Stimulated activated CD4-positive, alpha-beta T cell treated with anti-CD3 and anti-CD28 coated beads, Interleukin-1b, Interleukin-23, amount 100 ng/mL, for 1 hour (primary cell): ENCODE data around the gene CIC.

ENCODE experiments used
- DNase-seq, 2 donors: peaks; one replicate each; pipeline ENCODE4 v3.0.0-alpha.2; 2020; ENCODE audit warnings: low read depth in 2 of 2

The CIC gene

DNA sequence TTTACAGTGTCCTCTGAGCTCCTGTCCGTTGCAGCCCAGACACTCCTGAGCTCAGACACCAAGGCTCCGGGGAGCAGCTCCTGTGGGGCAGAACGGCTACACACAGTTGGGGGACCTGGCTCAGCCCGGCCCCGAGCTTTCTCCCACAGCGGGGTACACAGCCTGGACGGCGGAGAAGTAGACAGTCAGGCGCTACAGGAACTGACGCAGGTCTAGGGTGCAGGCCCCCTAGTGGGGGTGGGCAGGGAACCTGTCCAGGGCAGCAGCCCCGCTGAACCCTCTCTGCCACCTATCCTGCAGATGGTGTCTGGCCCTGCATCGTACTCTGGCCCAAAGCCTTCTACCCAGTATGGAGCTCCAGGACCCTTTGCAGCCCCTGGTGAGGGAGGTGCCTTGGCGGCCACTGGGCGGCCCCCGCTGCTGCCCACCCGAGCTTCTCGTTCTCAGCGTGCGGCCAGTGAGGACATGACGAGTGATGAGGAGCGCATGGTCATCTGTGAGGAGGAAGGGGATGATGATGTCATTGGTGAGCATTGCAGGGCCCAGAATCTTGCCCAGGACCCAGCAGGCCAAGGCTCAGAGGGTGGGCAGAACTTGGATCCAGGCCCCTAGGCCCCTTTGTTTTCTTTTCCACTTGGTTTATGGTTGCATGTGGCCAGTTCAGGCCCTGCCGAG, 20.0 kb downstream of the CIC start:
- DNase-seq, result no peak

DNA sequence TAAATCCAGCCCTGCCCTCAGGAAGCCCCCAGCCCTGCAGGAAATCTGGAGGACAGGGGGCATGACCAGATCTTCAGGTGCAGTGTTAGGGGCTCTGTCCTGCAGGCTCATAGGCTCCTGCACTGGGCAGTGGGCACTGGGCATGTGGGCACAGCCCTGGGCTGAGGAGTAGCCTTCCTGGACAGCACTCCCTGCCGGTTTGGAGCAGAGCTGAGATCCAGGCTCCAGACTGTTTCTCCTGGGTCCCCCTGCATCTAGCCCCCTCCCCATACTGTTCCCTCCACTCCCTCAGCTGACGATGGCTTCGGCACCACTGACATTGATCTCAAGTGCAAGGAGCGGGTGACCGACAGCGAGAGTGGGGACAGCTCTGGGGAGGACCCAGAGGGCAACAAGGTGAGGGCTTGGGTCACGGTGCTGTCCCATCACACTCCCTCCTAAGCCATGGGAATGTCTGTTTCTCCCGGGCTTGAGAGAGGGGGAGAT, 20.5 kb downstream of the CIC start:
- no peak for DNase-seq

DNA sequence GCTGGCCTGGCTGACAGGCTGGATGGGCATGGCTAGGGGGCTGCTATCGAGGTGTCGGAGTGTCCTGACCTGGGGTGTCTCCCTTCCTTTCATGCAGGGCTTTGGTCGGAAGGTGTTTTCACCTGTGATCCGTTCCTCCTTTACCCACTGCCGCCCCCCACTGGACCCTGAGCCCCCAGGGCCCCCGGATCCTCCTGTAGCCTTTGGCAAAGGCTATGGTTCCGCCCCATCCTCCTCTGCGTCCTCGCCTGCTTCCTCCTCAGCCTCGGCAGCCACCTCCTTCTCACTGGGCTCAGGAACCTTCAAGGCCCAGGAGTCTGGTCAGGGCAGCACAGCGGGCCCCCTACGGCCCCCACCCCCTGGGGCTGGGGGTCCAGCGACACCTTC, 21.1 kb downstream of the CIC start:
- no peak for DNase-seq

DNA sequence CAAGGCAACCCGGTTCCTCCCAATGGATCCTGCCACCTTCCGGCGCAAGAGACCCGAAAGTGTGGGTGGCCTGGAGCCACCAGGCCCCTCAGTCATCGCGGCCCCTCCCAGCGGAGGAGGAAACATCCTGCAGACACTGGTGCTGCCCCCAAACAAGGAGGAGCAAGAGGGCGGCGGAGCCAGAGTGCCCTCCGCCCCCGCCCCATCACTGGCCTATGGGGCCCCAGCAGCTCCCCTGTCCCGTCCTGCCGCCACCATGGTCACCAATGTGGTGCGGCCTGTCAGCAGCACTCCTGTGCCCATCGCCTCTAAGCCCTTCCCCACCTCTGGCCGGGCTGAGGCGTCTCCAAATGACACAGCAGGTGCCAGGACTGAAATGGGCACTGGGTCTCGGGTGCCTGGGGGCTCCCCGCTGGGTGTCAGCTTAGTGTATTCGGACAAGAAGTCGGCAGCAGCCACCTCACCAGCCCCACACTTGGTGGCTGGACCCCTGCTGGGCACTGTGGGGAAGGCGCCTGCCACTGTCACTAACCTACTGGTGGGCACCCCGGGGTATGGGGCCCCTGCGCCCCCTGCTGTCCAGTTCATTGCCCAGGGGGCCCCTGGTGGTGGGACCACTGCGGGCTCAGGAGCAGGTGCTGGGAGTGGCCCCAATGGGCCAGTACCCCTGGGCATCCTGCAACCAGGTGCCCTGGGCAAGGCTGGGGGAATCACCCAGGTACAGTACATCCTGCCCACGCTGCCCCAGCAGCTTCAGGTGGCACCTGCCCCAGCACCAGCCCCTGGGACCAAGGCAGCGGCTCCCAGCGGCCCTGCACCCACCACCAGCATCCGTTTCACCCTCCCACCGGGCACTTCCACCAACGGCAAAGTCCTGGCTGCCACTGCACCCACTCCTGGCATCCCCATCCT, 21.7 kb downstream of the CIC start:
- peak in 1 of 2 donors; percentile 36 for DNase-seq

GRCh38 chr19:42291435-42291810, 22.4 kb downstream of the CIC start:
- no peak for DNase-seq

DNA sequence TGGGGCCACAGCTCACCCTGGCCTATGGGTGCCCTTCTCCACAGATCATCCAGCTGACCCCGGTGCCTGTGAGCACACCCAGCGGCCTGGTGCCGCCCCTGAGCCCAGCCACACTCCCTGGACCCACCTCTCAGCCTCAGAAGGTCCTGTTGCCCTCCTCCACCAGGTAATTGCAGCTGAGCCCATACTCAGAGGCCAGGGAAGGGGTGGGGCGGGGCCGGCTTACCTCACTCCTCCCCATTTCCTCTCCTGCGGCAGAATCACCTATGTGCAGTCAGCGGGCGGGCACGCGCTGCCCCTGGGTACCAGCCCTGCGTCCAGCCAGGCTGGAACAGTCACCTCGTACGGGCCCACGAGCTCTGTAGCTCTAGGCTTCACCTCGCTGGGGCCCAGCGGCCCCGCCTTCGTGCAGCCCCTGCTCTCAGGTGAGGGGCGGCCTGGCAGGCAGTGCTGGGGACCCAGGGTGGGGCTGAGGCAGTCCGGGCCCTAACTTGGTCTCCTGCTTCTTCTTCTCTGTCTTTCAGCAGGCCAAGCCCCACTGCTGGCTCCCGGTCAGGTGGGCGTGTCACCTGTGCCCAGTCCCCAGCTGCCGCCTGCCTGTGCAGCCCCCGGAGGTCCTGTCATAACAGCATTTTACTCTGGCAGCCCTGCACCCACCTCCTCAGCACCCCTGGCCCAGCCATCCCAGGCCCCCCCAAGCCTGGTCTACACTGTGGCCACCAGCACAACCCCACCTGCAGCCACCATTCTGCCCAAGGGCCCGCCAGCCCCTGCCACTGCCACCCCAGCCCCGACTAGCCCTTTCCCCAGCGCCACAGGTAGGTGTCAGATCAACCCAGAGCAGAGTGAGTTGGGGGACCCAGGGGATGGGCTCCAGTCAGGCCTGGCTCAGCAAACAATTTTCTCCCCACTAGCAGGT, 23.2 kb downstream of the CIC start:
- no peak for DNase-seq

GRCh38 chr19:42292963-42293362, 23.9 kb downstream of the CIC start:
- no peak for DNase-seq

- no peak for DNase-seq
These were observed 24.5 kb downstream of the CIC start for GRCh38 chr19:42293540-42293939.

DNA sequence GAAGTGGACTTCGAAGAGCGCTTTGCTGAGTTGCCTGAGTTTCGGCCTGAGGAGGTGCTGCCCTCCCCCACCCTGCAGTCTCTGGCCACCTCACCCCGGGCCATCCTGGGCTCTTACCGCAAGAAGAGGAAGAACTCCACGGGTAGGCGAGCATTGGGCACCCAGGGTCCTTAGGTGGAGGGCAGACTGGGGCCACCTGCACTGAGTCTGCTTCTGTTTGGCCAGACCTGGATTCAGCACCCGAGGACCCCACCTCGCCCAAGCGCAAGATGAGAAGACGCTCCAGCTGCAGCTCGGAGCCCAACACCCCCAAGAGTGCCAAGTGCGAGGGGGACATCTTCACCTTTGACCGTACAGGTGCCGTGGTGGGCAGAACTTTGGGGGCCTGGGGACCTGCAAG, 24.9 kb downstream of the CIC start:
- DNase-seq, result no peak

DNA sequence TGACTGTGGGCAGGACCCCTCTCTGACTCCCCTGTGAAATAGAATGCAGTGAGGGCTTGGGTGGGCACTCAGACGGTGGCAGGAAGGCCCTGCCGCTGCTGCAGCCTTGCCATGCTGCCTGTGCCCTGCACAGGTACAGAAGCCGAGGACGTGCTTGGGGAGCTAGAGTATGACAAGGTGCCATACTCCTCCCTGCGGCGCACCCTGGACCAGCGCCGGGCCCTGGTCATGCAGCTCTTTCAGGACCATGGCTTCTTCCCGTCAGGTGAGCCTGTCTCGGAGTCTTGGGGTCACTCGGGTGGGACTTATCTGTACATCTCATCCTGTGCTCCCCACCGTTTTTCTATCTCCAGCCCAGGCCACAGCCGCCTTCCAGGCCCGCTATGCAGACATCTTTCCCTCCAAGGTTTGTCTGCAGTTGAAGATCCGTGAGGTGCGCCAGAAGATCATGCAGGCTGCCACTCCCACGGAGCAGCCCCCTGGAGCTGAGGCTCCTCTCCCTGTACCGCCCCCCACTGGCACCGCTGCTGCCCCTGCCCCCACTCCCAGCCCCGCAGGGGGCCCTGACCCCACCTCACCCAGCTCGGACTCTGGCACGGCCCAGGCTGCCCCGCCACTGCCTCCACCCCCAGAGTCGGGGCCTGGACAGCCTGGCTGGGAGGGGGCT, 25.6 kb downstream of the CIC start:
- no peak for DNase-seq

DNA sequence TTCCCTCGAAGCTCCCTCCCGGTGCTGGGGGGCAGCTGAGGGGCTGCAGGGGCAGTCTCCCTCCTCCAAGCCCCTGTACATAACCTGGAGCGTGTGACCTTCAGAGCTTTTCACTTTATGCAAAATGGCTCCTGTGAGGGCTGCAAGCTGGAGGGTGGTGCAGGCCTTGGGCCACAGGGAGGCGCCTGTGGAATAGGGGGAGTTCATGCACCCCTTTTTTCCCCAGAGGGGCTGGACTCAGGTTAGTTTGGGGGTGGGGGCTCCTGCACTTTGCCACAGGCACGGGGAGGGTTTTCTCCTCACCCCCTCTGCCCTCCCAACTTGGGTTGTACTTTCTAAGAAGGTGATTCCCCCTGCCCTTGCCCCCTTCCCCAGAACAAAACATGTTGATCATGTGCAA, 26.3 kb downstream of the CIC start:
- no peak for DNase-seq

- DNase-seq, result peak; percentile 80 to 94
These were observed 26.9 kb downstream of the CIC start for GRCh38 chr19:42295831-42296525.

GRCh38 chr19:42297039-42297438, 28.0 kb downstream of the CIC start:
- no peak for DNase-seq

- DNase-seq, result no peak
These were observed 32.7 kb downstream of the CIC start, which contains the start of gene PRR19 for GRCh38 chr19:42301646-42302203. PRR19 (plus strand) TSS chr19:42302132; CDS start chr19:42309585, 7,453 bp downstream.

- DNase-seq, result no peak
These were observed 34.0 kb downstream of the CIC start for GRCh38 chr19:42303101-42303464.

DNA sequence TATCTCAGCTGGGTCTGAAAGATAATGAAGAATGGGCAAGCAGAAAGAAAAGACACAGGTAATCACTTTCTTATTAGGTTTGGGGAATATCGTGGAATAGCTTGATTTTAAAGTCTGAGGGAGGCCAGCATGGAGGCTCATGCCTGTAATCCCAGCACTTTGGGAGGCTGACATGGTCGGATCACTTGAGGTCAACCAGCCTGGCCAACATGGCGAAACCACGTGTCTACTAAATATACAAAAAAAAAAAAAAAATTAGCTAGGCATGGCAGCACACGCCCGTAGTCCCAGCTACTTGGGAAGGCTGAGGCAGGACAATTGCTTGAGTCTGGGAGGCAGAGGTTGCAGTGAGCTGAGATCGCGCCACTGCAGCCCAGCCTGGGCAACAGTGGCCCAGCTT, 34.8 kb downstream of the CIC start:
- DNase-seq, result no peak

GRCh38 chr19:42306646-42307045, 37.6 kb downstream of the CIC start:
- DNase-seq, result no peak

DNA sequence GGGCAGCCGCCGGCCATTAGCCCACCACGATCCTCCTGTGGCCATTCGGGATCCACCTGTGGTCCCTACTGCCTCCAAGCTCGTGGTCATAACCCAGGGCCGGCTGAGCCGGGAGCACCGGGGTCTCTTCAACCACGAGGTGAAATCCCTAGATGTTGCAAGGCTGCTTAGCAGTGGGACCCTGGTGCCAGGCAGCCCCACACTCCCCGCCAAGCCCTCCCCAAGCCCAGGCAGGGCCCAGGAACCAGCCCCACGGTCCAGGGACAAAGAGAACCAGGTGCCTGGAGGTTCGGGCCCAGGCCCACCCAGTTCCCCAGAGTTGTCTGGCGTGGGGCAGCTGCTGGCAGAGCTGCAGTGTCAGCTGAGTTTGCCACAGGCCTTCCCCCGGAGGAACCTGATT, 40.6 kb downstream of the CIC start:
- DNase-seq, result no peak

DNA sequence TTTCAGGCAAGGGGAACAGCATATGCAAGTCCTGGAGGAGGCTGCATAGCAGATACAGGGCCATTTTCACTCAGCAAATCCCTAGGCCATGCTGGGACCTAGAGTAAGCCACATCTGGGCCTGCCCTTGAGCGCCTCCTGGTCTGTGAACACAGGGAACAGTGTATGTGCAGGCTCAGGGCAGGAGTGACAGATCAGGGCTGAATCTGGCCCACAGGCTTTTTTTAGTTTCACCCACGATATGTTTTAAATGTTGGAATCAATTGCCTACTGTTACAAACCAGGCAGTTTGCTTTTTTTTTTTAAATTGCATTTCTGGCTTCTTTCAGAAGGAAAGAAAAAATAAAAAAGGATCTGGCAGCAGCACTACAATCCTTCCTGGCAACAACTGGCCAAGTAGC, 42.6 kb downstream of the CIC start:
- DNase-seq, result no peak

- DNase-seq, result no peak
These were observed 43.3 kb downstream of the CIC start for GRCh38 chr19:42312370-42312769.
